Vagina (tissue), 2 donors: ENCODE data around the gene INTS6.

Experiments
- CTCF ChIP-seq, 3 experiments: fragments of 450-650 bp in 2 of 3; fragments of 200-600 bp in 1 of 3; sonication (generic) in 1 of 3; IDR thresholded peaks; one replicate each; pipeline ENCODE4 v1.5.1; 2017 to 2019; ENCODE audit warnings: antibody characterized with exemption in 3 of 3, mild to moderate bottlenecking in 2 of 3, moderate library complexity in 2 of 3
- POLR2A ChIP-seq, 2 donors: fragments of 450-650 bp; IDR thresholded peaks; one replicate each; pipeline ENCODE4 v1.6.1; 2017; ENCODE audit warnings: antibody characterized with exemption in 2 of 2, mild to moderate bottlenecking in 2 of 2, moderate library complexity in 2 of 2
- POLR2AphosphoS5 ChIP-seq, 2 donors: sonication (generic); formaldehyde crosslinking; IDR thresholded peaks; one replicate each; pipeline ENCODE4 v1.9.0; 2017; ENCODE audit warnings: antibody characterized with exemption in 2 of 2, mild to moderate bottlenecking in 2 of 2, low read depth in 1 of 2; ENCODE audit not compliant: insufficient read depth in 1 of 2

DNA sequence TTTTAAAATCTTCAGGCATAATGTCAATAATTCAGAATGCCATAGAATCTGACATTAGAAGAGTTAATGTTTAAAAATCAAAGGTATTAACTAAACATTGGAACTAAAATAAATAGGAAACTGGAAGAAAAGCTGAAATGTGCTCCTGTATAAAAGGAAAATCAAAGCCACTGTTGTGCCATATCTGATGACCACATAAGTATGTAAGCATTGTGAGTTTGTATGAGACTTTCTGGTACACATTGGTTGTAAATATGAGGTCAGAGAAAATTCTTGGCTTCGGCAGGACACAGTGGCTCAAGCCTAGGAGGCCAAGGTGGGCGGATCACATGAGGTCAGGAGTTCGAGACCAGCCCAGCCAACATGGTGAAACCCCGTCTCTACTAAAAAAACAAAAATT lies 48.3 kb upstream of the INTS6 start:
- TF ChIP-seq POLR2A (IDR thresholded peaks at IDR 0.05): no peak
- no peak for TF ChIP-seq CTCF (IDR thresholded peaks at IDR 0.05)
- TF ChIP-seq POLR2AphosphoS5 (IDR thresholded peaks at IDR 0.05; ENCODE audit: insufficient read depth in 1 of 2, low read depth in 1 of 2): no peak
